HG03460 (cell line): Measurements from ENCODE around the gene PATE3.

Experiments used
- ATAC-seq: cut with Tn5 transposase; IDR thresholded peaks from one replicate; pipeline ENCODE4 v1.9.1; 2021; ENCODE audit not compliant: unreplicated experiment

The PATE3 gene

DNA sequence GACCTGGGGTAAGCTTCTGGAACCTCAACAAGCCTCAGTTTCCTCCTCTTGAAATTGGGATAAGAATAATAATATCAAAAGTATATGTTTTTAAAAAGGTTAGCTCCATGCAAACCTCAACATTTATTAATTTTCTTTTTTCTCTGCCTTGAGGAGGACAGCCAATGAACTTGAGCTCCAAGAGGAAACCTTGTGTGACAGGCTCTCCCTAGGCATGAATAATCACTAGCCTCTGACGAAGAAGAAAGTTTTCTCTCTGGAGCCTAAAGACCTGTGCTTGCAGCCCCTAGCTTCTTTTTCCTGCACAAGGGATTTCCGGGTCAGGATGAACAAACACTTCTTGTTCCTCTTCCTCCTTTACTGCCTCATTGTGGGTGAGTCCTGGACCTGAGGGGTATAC is at the start of gene PATE3:
TSS of gene PATE3 (plus strand) at position 301 of the 400 bp plus-strand sequence. CDS start at position 326, 25 bp downstream.
- no peak for ATAC-seq

DNA sequence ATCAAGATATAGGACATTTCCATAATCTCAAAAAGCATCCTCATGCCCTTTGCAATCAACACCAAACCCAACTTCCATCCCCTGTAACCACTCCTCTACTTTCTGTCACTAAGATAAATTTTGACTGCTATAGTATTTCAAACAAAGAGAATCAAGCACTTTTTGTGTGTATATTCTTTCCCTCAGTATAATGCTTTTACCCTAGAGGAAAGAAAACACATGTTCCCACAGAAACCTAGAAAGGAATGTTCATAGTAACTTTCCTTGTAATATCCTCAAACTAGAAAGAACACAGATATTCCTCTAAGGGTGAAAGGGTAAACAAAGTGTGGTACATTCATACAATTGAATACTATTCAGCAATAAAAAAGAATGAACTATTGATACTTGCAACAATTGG is 47.3 kb upstream of the PATE3 start:
- no peak for ATAC-seq

DNA sequence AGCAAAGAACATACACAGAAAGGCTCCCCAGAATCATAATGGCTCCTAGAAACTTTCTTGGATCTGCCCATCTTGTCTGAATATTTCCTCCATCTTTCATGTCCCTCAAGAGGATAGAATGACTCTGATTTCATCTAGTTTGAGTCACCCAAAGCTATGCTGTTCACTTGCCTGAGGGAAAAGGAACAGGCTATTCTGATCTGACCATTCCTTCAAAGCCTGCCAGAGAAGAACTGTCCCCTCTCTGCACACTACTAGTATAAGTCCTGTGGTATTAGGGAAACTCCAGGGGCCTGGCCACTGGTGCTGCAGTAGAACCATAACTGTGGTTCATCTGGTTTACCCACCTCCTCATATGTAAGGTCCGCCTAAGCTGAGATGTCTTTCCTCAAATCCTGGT is 44.2 kb upstream of the PATE3 start:
- no peak for ATAC-seq

- no peak for ATAC-seq
These were observed 41.9 kb upstream of the PATE3 start, which contains the start of gene PATE1 for GRCh38 chr11:125745979-125746378. PATE1 (plus strand) TSS chr11:125746279; CDS start chr11:125746305, 26 bp downstream.

DNA sequence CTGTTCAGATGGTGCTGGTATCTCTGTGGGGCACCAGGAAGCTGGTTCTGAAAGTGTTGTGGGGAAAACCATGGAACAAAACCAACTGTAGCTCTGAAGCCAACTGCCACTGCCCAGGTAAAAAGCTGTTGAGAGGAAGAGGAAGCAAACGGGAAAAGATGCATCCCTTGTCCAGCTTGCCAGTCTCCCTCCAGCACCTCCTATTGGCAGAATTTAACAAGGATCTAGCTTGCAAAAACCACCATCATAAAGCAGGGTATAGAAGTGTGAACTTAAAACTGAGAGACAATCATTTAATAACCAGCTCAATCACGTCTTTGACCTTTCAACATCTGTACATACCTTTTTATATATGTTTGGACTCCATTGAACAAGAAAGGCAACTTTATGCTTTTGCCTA is 37.3 kb upstream of the PATE3 start:
- ATAC-seq: no peak

GRCh38 chr11:125756050-125756449 is 31.9 kb upstream of the PATE3 start:
- no peak for ATAC-seq

DNA sequence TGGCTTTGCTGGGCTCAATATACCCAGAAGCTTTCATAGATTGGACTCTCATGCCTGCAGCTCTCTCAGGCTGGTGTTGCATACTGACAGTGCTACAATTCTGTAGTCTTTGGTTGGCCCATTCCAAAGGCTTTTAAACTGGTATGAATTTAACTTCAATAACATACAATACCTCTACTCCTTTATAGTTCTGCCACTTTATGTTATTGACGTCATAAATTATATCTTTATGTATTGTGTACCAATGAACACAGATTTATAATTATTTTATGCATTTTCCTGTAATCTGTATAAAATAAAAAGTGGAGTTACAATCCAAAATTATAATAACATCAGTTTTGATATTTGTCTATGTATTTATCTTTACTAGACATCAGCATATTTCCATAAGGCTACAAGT is 25.5 kb upstream of the PATE3 start:
- ATAC-seq: no peak

DNA sequence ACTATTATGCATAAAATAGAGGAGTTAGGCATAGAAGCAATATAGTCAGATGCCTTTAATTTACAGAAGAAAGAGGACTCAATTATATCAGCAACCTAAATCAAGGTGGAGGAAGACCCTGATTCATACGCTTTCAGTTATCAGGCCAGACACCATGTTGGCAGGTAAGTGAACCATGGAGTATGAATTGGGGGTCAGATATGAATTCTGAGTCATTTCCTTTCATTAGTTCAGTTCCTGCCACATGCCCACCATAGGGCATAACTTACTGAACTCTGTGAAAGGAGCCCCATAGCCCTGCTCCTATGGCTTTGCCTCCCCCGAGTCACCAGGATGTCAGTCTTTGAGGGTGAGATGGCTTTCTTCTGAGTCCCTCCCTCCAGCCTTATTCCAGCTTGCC is 24.4 kb upstream of the PATE3 start:
- no peak for ATAC-seq

GRCh38 chr11:125766251-125766650 is 21.7 kb upstream of the PATE3 start:
- ATAC-seq: no peak

DNA sequence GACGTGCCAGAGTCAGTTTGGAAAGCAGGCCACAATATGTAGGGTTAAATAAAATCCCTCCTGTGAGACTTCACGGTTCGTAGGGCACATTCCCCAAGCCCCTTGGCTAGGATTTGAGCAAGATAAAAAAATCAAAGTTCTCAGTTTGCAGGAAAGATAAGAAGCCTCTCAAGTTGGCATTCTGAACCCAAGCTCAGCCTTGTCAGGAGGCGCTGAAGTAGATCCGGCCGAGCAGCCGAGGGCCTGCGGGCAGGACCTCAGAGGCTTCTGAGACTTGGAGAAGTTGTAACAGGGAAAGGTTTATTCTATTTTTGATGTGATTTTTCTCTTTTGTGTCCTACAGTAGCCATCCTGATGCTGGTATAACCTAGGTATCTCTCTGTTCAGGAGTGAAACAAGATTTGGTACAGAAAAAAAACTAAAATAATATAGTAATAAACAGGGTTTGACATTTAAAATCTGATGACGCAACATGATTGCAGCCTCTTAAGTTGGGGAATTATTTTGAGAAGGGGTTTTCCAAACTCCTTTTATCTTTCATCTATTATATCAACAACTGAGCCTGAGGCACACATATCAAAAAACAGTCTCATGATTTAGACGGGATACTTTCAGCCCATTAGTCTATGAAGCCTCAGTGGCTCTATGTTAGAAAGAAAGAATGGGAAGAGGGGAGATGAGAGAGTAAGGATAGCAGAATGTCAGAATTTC is 19.4 kb upstream of the PATE3 start:
- no peak for ATAC-seq

DNA sequence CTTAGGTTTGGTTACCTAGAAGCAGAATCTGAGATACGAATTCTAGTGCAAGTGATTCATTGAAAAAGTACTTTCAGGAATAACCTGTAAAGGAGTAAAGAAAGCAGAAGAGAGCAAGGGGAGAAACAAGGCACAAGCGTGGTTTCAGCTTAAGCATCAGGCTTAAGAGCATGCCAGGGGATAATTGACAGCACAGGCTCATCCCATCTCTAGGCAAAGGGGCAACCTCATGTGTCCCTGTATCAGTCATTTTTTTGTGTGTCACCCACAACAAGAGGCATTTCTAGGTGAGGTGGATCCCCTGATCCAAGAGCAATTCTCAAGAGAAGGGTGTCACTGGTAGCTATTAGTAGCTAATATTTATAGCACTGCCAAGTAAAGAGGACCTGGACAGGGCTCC is 17.3 kb upstream of the PATE3 start:
- ATAC-seq: no peak

DNA sequence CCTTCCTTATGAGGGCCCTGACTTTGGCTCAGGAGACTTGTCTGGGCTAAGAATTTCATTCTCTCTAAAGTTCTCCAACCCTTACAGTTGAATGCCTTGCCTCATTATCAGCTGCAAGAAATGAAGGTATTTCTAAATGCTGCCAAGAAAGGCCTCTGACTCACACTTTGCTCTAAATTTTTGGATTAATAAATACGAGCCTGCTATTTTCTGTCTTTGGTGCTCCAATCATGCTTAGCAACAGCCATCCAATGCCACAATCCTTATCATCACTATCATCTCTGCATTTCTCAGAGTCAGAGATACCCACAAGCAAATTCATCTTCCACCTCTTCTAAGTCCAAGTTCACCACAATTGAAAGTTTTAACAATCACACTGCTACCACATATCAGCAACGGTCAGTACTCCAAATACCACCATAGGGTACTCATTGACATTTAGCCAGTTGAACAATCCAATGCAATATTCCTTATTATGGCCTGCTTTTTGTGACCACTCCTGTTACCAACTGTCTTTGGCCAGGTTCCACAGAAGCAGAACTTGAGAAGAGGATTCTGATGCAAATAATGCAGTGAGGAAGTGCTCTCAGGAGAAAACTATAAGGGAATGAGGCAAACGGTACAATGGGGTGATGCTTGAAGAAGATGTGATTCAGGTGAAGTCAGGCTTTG is 15.0 kb upstream of the PATE3 start:
- ATAC-seq: no peak

DNA sequence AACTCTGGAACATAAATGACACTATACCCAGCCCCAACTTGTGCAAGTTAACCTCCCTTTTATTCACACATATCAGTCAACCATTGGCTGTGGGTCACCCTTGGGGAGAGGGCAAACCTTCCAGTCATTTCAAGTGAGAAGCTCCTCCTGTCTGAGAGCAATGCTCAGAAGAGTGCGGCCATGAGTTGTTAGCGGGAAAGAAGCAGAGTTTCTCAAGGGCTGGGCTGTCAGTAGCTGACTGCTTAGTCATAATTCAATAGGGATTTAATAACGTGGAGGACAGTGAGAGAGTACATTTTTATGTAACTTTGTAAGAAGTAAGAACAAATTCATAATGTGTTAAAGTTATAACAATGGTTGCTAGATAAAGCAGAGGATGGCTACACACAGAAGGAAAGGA is 14.4 kb upstream of the PATE3 start:
- ATAC-seq: no peak

GRCh38 chr11:125777309-125777708 is 10.6 kb upstream of the PATE3 start:
- ATAC-seq: no peak

- no peak for ATAC-seq
These were observed 9.2 kb upstream of the PATE3 start, which contains the start of gene PATE2 for GRCh38 chr11:125778728-125779127. PATE2 (minus strand) TSS chr11:125778828; CDS start chr11:125778773, 55 bp downstream.

- ATAC-seq: no peak
These were observed 3.2 kb upstream of the PATE3 start for GRCh38 chr11:125784678-125785077.

DNA sequence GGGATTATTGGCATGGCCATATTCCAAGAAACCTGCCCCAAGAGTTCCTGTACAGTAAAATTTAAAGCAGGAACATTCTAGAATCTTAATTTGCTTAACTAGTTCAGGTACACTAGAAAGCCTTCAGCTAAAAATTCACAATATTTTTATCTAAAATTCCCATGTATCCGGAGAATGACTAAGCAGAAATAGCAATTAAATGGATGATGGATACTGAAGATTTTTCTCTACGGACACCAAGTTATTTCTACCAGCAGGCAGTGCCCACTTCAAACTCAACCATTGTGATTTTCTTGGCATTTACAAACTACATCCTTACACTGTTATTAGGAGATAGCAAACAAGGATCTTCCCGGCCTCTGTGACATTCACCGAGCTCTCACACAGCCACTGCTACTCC is 2.9 kb downstream of the PATE3 start:
- no peak for ATAC-seq

DNA sequence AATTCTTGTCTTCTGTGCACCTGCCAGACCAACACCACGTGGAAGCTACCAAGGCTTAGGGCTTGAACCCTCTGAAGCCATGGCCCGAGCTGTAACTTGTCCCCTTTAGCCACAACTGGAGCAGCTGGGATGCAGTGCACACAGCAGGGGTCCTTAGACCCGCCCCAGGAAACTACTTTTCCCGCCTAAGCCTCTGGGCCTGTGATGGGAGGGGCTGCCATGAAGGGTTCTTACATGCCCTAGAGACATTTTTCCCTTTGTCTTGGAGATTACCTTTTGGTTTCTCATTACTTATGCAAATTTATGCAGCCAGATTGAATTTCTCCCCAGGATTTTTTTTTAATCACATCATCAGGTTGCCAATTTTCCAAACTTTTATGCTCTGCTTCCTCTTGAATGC is 9.7 kb downstream of the PATE3 start:
- ATAC-seq: no peak

DNA sequence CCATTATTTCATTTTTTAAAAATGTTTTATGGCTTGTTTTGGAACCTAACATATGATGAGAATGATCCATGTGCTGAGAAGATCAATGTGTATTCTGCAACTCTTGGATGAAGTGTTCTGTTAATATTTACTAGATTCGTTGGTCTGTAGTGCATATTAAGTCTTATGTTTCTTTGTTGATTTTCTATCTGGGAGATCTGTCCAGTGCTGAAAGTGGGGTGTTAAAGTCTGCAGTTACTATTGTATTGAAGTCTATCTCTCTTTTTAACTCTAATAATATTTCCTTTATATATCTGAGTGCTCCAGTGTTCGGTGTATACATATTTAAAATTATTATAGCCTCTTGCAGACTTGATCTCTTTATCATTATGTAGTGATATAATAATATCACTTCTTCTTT is 11.9 kb downstream of the PATE3 start:
- no peak for ATAC-seq

DNA sequence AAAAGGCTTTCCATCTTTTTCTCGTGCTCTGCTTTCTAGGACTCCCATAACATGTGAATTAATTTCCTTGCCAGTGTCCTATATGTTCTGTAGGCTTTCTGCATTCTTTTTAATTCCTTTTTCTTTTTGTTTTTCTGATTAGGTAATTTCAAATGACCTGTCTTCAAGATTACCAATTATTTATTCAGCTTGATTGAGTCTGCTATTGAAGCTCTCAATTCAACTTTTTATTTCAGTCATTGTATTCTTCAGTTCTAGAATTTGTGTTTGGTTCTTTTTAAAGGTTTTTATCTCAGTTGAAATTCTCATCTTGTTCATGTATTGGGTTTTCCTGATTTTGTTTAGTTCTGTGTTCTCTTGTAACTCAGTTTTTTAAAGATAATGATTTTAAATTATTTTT is 14.5 kb downstream of the PATE3 start:
- ATAC-seq: no peak

GRCh38 chr11:125807909-125808308 is 20.0 kb downstream of the PATE3 start:
- ATAC-seq: no peak

DNA sequence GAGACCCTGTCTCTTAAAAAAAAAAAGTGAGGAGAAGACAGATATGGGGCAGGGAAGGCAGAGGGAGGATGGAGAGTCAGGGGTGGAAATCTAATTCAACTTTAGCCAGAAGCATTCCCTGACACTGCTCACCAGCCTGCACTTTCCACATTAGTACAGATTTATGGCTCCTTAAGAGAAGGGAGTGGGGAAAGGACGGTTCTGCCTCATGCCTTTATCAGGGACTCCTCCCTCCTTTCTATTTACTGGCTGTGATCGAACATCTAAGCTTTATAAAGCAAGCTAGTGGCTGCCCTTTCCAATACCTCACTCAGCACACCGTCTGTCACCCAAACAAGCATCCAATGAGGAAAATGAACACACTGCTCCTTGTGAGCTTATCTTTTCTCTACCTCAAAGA is 45.1 kb downstream of the PATE3 start, which contains the start of gene PATE4:
TSS of gene PATE4 (plus strand) at position 301 of the 400 bp plus-strand sequence. CDS start at position 345, 44 bp downstream.
- ATAC-seq: no peak
